ENCODE data around the gene CACNA1H. TPM values are rescaled to one million over a fixed set of nuclear protein-coding genes. Genes with fewer than 3 reads are reported as not detected.

The CACNA1H gene
- total RNA-seq, 1 donor from 2014 or later = 0.02 TPM

- Mint-ChIP-seq H3K4me1 (no peaks in the 10 kb centered on the region), H3K36me3 (ENCODE audit: low read depth) (no peaks in the 10 kb centered on the region), H3K27ac (no peak overlapping the region), H3K4me3 (no peak overlapping the region), H3K27me3 (peaks cover 15% of the 10 kb centered on the region), H3K9me3 (no peaks in the 10 kb centered on the region)
- TF ChIP-seq CTCF (IDR thresholded peaks at IDR 0.05) = no peak
- ChIA-PET POLR2A (no interaction called here), CTCF (no interaction called here)
- no peak for DNase-seq
- no peak for ATAC-seq (ENCODE audit: low read depth)
- intact Hi-C loops (cut with micrococcal nuclease) = no loop called here
Measured at GRCh38 chr16:1107731-1108130, 45.2 kb upstream of the CACNA1H start.

GRCh38 chr16:1108299-1109252 lies 44.3 kb upstream of the CACNA1H start:
- Mint-ChIP-seq H3K36me3 (ENCODE audit: low read depth) (no peaks in the 10 kb centered on the region), H3K4me1 (no peaks in the 10 kb centered on the region), H3K4me3 (no peak overlapping the region), H3K27ac (no peak overlapping the region), H3K9me3 (no peaks in the 10 kb centered on the region), H3K27me3 (peaks cover 15% of the 10 kb centered on the region)
- intact Hi-C loops (cut with micrococcal nuclease) = no loop called here
- DNase-seq = no peak
- POLR2A ChIA-PET = no interaction called here
- CTCF ChIA-PET = no interaction called here
- ATAC-seq (ENCODE audit: low read depth) = no peak
- no peak for TF ChIP-seq CTCF (IDR thresholded peaks at IDR 0.05)

- intact Hi-C loops (cut with micrococcal nuclease) = no loop called here
- H3K4me3 Mint-ChIP-seq = no peak overlapping the region
- ChIA-PET POLR2A (no interaction called here), CTCF (no interaction called here)
- peaks cover 12% of the 10 kb centered on the region for H3K27me3 Mint-ChIP-seq
- no peaks in the 10 kb centered on the region for H3K4me1 Mint-ChIP-seq
- H3K9me3 Mint-ChIP-seq = no peaks in the 10 kb centered on the region
- no peak for TF ChIP-seq CTCF (IDR thresholded peaks at IDR 0.05)
- ATAC-seq (ENCODE audit: low read depth) (no peak), DNase-seq (no peak)
- H3K36me3 Mint-ChIP-seq (ENCODE audit: low read depth) = no peaks in the 10 kb centered on the region
- H3K27ac Mint-ChIP-seq = no peak overlapping the region
Measured at GRCh38 chr16:1109648-1110047, 43.3 kb upstream of the CACNA1H start.

GRCh38 chr16:1112506-1113184 lies 40.3 kb upstream of the CACNA1H start:
- ChIA-PET POLR2A (no interaction called here), CTCF (no interaction called here)
- ATAC-seq (ENCODE audit: low read depth) (no peak), DNase-seq (no peak)
- intact Hi-C loops (cut with micrococcal nuclease) = no loop called here
- Mint-ChIP-seq H3K27me3 (peaks cover 6% of the 10 kb centered on the region), H3K27ac (no peak overlapping the region), H3K9me3 (no peaks in the 10 kb centered on the region), H3K4me1 (no peaks in the 10 kb centered on the region), H3K36me3 (ENCODE audit: low read depth) (no peaks in the 10 kb centered on the region), H3K4me3 (no peak overlapping the region)
- TF ChIP-seq CTCF (IDR thresholded peaks at IDR 0.05) = no peak

- intact Hi-C loops (cut with micrococcal nuclease) = no loop called here
- ChIA-PET POLR2A (no interaction called here), CTCF (no interaction called here)
- Mint-ChIP-seq H3K27ac (no peak overlapping the region), H3K4me1 (no peaks in the 10 kb centered on the region), H3K36me3 (ENCODE audit: low read depth) (no peaks in the 10 kb centered on the region), H3K9me3 (no peaks in the 10 kb centered on the region), H3K27me3 (peaks cover 5% of the 10 kb centered on the region), H3K4me3 (no peak overlapping the region)
- no peak for TF ChIP-seq CTCF (IDR thresholded peaks at IDR 0.05)
- no peak for ATAC-seq (ENCODE audit: low read depth)
- no peak for DNase-seq
Measured at GRCh38 chr16:1113489-1113888, 39.4 kb upstream of the CACNA1H start.
